Ishikawa (cell line): ENCODE measurements around the gene DIPK1B.

Source experiments
- CREB1 ChIP-seq: IDR thresholded peaks from 2 replicates; pipeline ENCODE4 v1.6.1; 2012; ENCODE audit warnings: low read depth
- EGR1 ChIP-seq: IDR thresholded peaks from 2 replicates; pipeline ENCODE4 v1.6.1; 2012
- EP300 ChIP-seq: IDR thresholded peaks from 2 replicates; pipeline ENCODE4 v1.6.1; 2012; ENCODE audit warnings: borderline replicate concordance
- FOXM1 ChIP-seq: IDR thresholded peaks from 2 replicates; pipeline ENCODE4 v1.6.1; 2012; ENCODE audit warnings: low read depth, borderline replicate concordance
- NFIC ChIP-seq: IDR thresholded peaks from 2 replicates; pipeline ENCODE4 v1.6.1; 2012
- RAD21 ChIP-seq: IDR thresholded peaks from 2 replicates; pipeline ENCODE4 v1.6.1; 2012; ENCODE audit warnings: low read depth
- REST ChIP-seq: IDR thresholded peaks from 2 replicates; pipeline ENCODE4 v1.6.1; 2012; ENCODE audit warnings: low read depth, mild to moderate bottlenecking
- TAF1 ChIP-seq: IDR thresholded peaks from 2 replicates; pipeline ENCODE4 v1.6.1; 2012; ENCODE audit warnings: low read depth, mild to moderate bottlenecking
- TCF12 ChIP-seq: IDR thresholded peaks from 2 replicates; pipeline ENCODE4 v1.6.1; 2012; ENCODE audit warnings: low read depth
- ZBTB7A ChIP-seq: IDR thresholded peaks from 2 replicates; pipeline ENCODE4 v1.6.1; 2012; ENCODE audit warnings: low read depth
- TF ChIP-seq, protein P1 (sequence below): IDR thresholded peaks from 2 replicates; pipeline ENCODE4 v1.6.1; 2012

GRCh38 chr9:136729144-136729543 lies 16.8 kb downstream of the DIPK1B start:
- no peak for TF ChIP-seq EGR1
- TF ChIP-seq, protein P1, sequence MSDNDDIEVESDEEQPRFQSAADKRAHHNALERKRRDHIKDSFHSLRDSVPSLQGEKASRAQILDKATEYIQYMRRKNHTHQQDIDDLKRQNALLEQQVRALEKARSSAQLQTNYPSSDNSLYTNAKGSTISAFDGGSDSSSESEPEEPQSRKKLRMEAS: no peak
- no peak for TF ChIP-seq CREB1
- no peak for TF ChIP-seq FOXM1
- no peak for TF ChIP-seq NFIC
- no peak for TF ChIP-seq RAD21
- TF ChIP-seq TAF1: no peak
- no peak for TF ChIP-seq ZBTB7A
- TF ChIP-seq REST: no peak
- TF ChIP-seq EP300: no peak
- TF ChIP-seq TCF12: no peak
